HG03520 (cell line): ENCODE results near the gene GSE1.

Experiments used
- ATAC-seq: cut with Tn5 transposase; IDR thresholded peaks from one replicate; pipeline ENCODE4 v1.9.1; 2021; ENCODE audit warnings: mild to moderate bottlenecking, moderate library complexity; ENCODE audit not compliant: unreplicated experiment

The GSE1 gene

GRCh38 chr16:85612801-85613603 is at the start of gene GSE1:
GSE1 (plus strand) TSS chr16:85613322; CDS start chr16:85613392, 70 bp downstream.
- ATAC-seq, result peak; percentile 38

DNA sequence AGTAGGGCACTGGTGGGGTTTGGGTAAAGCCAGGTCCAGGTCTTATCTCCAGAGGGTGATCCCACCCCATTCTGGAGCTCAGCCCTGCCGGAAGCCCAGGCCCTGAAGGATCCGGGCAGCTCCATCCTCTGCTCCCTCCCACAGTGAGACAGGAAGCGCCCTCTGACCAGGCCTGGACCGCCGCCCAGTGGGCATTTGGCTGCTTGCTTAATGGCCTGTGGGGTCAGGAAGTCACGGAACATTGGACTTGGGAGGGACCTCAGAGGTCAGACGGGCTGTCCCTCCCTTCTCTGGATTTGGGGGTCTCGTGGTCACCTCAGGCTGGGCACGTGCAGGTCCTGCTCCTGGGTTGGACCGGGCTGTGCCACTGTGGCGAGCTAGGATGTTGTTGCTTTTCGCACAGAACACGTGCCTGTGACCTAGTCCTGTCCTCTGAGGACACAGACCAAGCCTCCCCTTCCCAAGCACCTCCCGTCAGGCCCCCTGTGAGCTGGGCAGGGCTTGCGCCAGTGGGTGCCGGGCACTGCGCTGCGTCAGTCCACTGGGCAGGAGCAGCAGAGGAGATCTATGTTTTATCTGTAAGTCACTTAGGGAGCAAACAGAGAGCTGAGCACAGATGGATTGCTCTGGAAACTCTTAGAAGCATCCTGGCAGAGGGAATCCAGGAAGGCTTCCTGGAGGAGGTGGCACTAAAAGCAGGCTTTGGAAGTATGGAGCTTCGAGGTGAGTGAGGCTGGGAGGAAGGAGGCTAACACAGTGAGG is 49.4 kb upstream of the GSE1 start:
- ATAC-seq, result no peak

DNA sequence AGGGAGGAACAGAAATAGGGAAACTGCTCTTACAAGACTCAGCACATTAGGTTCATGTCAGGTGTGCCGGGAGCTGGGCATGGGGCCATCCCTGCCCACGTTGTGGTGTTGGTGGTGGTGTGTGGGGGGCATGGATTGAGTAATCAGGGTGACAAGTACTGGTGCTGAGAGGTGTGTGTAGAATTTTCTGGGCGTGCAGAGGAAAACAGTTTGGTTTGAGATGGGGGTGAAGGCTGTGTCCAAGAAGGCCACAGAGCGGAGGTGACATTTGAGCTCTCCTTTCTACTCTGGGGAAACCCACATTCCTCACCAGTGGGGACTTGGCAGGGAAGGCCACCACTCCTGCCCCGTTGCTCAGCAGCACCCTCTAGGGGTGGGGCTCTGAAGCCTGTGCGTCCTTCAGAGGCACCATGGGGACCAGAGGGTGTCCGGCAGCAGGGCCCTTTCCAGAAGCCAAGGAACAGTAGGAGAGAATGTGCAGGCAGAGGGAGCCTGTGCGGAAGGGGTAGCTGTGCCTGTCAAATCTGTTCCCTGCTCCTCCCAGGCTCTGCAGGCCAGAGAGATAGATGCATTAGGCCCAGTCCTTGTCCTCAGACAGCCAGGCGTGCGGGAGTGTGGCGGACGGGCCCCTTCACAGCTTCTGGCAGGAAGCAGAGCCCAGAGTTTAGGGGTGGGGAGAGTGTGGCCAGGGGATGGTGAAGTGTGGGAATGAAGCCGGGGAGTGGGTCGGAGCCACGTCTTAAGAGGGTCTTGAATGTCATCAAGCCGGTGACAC is 48.7 kb upstream of the GSE1 start:
- ATAC-seq, result no peak

DNA sequence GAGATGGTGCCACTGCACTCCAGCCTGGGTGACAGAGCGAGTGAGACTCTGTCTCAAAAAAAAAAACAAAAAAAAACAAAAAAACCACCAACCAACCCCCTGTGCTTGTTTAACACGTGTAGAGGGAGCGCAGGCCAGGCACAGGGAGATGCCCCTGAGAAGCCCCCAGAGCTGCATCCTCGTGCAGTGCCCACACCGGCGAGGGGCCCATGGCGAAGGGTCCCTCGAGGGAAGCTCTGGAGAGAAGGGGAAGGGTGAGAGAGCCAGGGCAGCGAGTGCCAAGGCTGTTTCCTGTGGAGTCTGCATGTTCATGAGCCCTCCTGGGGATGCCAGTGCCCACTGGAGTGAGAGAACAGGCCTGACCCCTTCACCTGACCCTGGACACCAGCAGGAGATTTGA is 47.8 kb upstream of the GSE1 start:
- no peak for ATAC-seq

DNA sequence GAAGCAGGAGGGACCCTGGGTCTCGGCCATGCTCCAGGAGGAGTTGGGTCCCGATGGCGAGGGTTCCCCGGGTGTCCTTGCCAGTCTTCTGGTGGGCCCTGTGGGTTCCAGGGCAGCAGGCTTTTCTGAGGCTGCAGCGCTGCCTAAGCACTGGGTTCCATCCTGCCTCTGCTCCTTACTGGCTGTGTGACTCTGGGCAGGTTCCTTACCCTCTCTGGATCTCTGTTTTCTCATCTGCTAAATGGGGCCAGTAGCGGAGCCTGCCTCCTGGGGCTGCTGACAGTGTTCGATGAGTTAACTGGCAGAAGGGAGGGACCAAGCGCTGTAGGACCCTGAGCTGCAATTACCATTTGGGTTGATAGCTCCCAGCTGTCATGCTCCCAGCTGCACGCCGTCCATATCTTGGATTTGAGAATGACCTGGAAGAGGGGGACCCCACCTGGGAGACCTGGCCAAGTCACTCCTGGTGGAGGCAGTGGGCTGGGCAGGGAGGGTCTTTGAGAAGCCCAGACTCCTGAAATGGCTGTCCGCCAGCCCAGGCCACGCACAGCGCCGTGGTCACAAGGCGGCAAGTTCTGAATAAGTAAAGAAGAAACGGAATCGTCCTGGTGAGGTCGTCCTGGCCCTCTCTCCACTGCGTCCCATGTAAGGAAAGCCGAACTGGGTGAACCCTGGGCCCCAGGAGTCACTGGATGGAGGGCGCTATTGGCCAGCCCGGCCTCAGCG is 47.2 kb upstream of the GSE1 start:
- ATAC-seq, result no peak

DNA sequence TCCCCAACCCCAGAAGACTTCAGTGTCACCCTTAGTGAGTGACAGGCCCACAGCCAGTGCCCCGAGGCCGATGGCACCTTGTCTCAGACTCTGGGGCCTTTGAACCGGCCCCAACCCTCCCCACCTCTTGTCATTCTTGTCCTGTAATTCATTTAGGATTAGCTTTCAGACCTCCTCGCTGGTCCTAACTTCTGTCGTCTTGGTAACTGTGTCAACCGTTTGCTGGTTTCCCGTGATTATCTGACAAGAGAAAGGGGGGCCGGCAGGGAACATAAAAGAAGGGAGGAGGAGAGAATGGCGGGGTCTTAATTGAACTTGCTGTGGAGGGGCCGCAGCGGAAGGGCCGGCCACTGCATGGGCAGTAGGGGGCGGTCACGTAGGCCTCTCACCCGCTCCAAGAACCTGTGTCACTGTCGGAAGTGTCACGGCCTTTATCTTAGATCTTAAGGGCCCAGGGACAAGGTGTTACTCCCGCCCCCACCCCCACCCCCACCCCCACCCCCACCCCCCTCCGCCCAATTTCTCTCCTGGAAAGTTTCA is 46.5 kb upstream of the GSE1 start:
- no peak for ATAC-seq

DNA sequence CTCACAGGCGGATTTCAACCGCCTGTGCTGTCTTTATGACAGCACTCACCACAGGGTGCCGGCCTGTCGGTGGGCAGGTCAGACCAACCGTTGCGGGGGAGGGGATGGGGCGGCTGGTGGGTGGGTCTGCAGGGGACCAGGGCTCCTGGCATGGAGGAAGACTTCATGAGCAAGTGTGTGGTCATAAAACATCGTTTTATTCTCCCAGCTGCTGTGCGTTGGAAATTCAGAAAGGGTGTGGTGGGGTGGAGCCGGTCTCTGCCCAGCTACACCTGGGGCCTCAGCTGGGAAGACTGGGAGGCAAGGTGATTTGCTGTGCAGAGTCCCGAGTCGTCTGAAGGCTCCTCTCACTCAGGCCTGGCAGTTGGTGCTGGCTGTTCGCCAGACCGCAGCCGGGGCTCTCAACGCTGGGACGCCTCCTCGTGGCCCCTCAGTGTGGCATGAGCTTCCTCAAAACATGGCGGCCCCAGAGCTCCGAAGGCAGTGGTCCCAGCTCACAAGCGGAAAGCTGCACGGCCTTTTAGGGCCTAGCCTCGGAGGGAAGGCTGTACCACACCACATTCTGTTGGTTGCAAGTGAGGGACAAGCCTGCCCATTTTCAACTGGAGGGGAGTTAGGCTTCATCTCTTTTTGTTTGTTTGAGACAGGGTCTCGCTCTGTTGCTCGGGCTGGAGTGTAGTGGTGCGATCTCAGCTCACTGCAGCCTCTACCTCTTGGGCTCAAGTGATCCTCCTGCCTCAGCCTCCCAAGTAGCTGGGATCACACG is 45.8 kb upstream of the GSE1 start:
- no peak for ATAC-seq

DNA sequence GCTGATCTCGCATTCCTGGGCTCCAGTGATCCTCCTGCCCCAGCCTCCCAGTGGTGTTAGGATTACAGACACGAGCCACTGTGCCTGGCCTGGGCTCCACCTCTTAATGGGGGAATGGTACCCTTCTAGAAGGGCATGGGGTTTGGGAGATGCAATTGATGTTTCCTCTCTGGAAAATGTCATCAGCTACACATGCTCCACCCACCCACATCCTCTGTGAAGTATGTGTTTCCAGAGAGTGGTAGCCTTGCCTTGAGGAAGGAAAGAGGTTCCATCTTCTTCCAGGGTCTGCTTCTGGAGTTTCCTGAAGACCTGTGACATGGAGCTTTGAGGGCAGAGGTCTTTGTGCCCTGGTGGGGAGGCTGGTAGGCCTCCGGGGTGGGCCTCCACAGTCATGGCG is 45.2 kb upstream of the GSE1 start:
- ATAC-seq, result no peak

DNA sequence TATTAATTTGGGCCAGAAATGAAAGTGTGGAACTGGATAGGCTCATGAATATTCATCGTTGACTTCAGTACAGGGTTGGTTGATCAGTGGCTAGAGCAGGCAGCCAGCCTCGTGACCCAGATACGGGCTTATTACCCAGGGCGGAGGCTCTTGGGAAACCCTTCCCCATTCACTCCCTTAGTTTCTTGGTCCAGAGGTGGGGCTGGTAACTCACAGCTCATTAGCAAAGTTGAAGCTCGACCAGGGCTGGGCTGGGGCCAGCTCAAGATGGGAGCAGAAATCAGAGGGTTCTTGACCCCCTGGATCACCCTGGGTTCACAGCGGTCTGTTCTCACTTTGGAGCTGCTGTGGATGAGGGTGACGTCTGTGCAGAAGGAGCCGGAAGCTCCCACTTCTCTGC is 44.6 kb upstream of the GSE1 start:
- ATAC-seq, result no peak

DNA sequence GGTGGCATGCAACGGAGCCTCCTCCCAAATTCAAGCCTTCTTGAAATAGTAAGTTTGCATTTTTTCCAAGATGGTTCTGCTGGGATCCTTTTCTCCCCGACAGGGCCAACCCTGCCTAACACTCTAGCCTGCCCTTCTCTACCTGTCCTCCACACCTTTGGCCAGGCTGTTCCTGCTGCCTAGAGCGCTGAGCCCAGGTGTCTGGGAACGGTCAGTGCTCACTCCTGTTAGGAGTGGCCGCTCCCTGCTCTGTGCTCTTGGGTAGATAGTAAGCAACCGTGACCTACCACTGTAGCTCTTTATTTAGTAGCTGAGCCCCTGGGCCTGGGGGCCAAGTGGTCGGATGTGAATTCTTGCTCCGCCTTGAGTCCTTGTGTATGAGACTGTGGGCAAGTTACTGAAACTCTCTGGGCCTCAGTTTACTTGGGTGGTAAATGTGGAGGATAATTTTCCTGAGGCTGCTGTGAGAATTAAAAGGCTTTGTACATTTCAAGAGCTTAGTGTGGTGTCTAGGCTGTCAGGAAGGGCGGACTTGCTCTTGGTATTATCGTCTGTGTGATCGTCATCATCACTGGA is 44.0 kb upstream of the GSE1 start:
- ATAC-seq, result no peak

DNA sequence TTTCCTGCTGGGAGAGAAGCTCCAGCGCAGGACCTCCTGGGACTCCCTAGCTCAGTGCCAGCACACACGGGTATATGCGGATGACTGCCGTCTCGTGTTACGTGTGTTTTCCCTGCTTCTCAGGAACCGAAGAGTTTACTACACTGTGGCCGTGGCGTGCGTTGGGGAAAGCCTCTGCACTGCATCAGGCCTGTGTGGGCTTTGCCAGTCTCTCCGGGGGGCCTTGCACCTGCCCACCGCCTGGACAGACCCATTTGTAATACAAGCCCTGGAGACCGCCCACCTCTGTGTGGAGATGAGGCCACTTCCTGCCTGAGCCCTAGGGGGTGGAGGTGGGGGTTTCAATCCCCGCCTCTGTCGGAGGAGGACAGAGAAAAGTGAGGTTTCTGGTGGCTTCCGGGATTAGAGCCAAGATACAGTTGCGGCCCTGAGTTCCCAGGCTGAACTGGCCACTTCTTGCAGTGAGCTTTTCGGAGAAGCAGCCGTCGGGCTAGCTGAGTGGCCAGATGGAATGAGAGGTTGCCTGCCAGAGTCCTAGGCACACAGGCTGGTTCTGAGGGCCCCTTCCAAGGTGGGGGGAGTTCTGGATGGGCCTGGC is 43.4 kb upstream of the GSE1 start:
- peak; percentile 65 for ATAC-seq

DNA sequence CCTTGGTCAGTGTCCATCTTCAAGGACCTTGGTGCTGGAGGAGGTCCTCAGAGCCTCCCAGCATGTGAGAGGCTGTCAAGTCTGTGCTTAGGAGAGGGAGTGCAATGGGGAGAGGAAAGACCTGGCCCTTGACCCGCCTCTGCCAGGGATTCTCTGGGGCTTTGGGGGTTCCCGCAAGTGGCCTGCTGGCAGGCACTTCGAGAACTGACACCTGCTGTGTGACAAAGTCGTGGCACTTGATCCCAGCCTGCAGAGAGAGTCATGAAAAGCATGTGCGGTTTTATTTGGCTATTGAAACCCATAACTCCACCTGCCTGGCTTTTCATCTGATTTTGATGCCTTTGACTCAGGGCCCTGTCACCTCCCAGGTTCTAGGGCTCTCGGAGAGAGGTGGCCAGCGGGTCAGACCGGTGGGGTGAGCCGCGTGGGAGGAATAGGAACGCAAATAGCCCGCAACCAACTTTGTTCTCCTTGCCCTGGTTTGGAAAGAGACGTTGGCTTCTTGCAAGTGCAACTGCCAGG is 42.8 kb upstream of the GSE1 start:
- ATAC-seq, result no peak

- peak; percentile 38 for ATAC-seq
Observed at GRCh38 chr16:85570735-85571562, 42.2 kb upstream of the GSE1 start.

DNA sequence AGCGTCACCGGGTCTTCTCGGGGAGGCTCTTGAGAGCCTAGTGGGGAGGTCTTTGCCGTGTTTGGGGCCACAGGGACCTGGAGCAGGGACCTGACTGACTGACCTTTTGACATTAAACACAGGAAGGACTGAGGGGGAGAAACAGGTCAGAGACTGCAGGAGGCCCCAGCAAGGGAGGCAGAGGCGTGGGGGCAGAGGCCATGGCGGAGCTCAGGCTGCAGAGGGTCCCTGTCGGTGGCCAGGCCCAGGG is 41.6 kb upstream of the GSE1 start:
- no peak for ATAC-seq

- ATAC-seq, result no peak
Observed at GRCh38 chr16:85571813-85572619, 41.1 kb upstream of the GSE1 start.

DNA sequence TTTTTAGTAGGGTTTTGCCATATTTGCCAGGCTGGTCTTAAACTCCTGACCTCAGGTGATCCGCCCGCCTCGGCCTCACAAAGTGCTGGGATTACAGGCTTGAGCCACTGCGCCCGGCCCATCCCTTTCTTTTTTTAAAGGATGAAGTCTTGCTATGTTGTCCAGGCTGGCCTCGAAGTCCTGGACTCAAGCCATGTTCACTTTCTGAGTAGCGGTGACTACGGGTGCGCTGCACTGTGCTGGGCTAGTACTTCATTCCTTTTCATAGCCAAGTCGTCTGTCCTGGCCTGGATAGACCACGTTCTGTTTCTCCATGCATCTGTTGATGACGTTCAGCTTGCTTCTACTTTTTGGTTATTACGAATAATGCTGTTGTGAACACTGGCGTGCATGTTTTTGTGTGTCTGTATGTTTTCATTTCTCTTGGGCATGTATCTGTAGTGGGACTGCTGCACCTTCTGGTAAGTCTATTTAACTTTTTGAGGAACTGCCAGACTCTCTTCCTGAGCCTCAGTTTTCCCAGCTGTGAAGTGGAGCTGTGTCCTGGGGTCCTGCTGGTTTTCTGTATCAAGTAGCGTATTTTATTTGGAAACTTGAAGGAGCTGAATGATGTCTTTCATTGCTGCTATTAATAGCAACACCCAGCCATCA is 40.0 kb upstream of the GSE1 start:
- ATAC-seq, result no peak
